HG03097 (cell line): Measurements from ENCODE around the gene RAB1B.
A peak's percentile ranks its signal among the peaks of the same experiment; 100 is the strongest.
"Not testable (repeated sequence)": the region's sequence is repeated elsewhere in the genome, so short reads cannot be mapped to it uniquely, and the experiment has no call there.

Experiments
- ATAC-seq: cut with Tn5 transposase; IDR thresholded peaks from one replicate; pipeline ENCODE4 v1.9.1; 2021; ENCODE audit not compliant: unreplicated experiment, low FRiP score

Gene RAB1B

DNA sequence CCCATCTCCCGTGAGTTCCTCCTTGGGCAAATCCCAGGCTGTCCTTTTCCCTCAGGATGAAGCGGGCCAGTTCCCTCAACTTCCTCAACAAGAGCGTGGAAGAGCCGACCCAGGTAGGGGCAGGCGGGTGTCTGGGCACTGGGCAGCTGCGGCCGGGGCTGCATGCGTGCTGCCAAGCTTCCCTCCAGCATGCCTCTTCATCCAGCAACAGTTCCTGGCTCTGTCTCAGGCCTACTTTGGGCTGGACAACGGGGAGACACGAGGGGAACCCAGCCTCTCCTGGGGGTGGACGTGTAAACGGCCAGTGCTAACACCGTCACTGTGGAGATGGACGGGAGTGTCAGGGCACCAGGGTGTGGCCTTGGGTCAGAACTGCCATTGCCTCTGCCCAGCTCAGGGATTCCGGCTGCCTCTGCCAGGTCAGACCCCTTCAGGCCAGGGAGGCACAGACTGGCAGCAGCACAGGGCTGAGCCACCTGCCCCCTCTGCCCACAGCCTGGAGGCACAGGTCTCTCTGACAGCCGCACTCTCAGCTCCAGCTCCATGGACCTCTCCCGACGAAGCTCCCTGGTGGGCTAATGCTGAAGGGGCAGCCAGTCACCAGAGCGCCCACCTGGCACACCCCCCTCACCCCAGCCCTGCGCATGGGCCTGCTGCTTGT, 1.9 kb upstream of the RAB1B start:
- ATAC-seq: no peak

DNA sequence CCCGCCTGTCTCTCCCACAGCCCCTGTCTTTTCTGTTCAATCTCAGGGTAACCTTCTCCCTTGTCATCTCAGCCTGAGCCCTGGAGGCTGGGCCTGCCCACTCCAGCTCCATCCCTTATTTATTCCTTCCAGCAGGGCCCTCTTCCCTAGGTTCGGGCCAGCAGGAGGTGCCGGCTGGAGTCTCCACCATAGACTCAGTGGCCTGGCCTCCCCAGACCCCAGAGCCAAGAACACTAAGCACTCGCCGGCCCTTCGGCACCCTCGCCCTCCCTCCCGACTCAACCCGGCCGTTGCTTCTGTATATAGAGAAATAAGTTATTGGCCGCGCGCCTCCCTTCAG, 1.4 kb upstream of the RAB1B start:
- no peak for ATAC-seq

GRCh38 chr11:66267379-66268243, 828 bp upstream of the RAB1B start:
- ATAC-seq: peak; percentile 42

GRCh38 chr11:66268952-66269905, 790 bp downstream of the RAB1B start:
- no peak for ATAC-seq

DNA sequence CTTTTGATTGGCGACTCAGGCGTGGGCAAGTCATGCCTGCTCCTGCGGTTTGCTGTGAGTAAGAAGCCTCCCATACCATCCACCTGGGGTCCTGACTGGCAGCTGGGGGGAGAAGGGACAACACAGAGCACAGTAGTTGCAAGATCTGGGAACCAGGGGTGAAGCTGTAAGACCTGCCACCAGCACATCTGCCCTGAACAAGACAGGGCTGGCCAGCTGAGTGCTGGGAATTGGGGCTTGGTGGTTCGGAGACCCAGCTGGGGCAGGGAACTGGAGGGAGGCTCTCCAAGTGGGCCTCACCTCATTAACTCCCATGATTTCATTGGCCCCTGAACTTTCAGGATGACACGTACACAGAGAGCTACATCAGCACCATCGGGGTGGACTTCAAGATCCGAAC, 3.4 kb downstream of the RAB1B start:
- no peak for ATAC-seq

- no peak for ATAC-seq
Observed at GRCh38 chr11:66272596-66272995, 4.2 kb downstream of the RAB1B start.

DNA sequence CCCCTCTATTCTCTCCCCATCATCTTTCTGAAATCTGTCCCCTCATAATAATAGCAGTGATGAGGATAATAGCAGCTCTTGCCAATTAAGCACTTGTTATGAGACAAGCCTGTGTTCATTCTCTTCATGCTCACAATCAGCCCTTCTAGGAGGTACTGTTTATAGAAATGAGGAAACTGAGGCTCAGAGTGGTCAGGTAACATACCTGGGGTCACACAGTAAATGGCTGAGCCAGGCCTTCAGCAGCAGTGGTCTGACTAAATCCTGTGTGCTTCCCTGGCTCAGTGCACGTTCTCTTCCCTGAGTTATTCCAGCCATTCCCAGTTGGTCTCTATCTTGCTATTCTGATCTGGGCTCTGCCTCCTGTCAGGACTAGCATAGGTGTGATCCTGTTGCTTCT, 5.8 kb downstream of the RAB1B start:
- no peak for ATAC-seq

DNA sequence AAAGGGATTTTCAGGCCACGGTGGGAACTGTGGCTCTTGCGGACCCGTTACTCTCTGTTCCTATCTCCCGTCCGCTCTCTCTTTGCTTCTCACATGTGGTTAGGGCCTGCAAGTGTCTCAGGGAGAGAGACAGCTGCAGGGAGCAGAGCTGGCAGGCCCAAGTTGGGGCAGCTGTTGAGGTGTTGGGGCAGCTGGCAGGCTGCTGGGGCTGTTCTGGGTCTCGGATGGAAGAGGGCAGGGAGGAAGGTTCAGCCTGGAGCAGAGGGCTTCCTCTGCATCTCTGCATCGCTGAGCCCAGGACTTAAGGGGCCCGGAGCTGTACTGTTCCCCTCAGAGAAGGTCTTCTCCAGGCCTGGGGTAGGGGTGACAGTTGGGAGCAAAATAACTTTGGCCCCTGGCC, 7.0 kb downstream of the RAB1B start:
- ATAC-seq: no peak

GRCh38 chr11:66275984-66276612, 7.7 kb downstream of the RAB1B start:
- no peak for ATAC-seq

- ATAC-seq: not testable (repeated sequence)
Observed at GRCh38 chr11:66276619-66277018, 8.2 kb downstream of the RAB1B start.

- ATAC-seq: not testable (repeated sequence)
Observed at GRCh38 chr11:66277064-66277463, 8.6 kb downstream of the RAB1B start.

DNA sequence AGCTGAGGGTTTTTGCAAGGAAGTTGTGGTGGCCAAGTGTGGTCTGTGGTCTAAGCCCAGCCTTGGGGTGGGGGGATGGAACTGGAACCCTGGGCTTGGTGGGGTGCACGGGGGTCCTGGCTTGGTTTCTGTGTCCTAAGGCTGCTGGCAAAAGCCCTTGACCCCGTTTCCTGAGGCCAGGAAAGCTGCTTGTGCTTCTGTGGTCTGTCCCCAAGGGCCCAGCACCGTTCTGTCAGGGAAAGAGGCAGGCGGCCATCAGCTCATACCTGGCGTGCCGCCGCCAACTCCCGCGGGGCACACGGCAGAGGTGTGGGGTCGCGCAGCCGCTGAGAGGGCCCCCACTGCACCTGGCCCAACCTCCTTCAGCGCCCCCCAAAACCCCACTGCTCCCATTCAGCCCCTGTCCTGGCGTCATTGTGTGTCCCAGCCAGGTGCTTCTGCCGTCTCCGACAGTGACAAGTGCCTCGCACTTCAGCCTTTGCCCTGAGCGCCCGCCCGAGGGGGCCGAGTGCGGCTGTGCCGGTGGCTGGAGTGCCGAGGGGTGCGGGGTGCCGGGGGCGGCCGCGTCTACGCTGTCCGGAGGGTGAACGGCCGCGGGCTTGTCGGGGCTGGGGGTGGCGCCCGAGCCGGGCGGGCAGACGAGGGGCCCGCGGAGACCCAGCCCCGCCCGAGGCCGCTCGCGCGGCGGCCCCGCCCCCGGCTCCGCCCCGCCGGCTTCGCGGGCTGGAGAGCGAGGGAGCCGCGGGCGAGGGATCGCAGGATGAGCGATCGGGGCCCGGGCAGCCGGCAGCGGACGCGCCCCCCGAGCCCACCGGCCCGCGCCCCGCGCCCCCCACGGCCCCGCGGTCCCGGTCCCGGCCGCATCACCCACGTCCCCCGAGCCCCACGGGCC, 9.3 kb downstream of the RAB1B start, which contains the start of gene CNIH2:
TSS of gene CNIH2 (plus strand) at position 705 of the 892 bp plus-strand sequence. CDS start 282 bp downstream, outside the sequence.
- no peak for ATAC-seq

- no peak for ATAC-seq
Observed at GRCh38 chr11:66278363-66279091, 10.1 kb downstream of the RAB1B start.

- no peak for ATAC-seq
Observed at GRCh38 chr11:66279092-66279734, 10.8 kb downstream of the RAB1B start.

DNA sequence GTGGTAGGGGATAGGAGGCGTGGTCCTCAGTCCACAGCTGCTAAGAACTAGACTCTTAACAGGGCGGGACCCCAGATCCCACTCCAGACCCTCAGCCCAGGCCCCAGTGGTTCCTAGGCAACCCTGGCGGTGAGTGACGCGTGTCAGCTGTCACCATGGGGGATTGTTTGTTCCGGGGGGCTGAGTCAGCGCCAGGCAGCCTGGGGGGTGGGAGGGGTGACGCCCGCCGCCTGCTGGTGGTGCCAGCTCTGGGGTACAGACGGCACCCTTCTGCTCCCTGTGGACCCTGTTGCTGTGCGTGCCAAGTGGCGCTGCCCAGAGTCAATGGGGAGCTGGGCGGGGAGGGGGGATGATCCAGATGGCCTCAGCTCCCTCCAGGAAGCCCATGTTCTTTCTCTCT, 12.0 kb downstream of the RAB1B start:
- no peak for ATAC-seq

DNA sequence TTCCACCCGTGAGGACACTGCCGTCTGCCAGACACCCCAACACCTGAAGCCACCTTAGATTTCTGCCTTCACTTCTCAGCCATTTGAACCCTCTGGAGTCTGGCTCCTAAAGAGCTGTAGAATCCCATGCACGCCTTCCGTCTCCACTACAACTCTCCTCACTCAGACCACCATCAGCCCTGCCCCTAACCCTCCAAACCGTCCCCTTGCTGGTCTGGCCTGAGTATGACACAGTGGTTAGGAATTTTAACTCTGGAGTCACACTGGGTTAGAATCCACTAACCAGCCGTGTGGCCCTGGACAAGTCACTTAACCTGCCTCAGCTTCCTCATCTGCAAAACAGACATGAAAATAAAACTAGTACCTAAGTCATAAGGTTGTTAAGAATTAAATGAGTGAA, 12.6 kb downstream of the RAB1B start:
- ATAC-seq: no peak

GRCh38 chr11:66281776-66282467, 13.5 kb downstream of the RAB1B start:
- no peak for ATAC-seq
